Tibial nerve (tissue), 4 donors: ENCODE measurements around the gene INO80B. TPM values are rescaled to one million over a fixed set of nuclear protein-coding genes. Genes with fewer than 3 reads are reported as not detected.
"Not testable (repeated sequence)": the region's sequence is repeated elsewhere in the genome, so short reads cannot be mapped to it uniquely, and the experiment has no call there.

Source experiments
- DNase-seq, 2 donors: peaks; one replicate each; pipeline ENCODE4 v3.0.0-alpha.2; 2019; ENCODE audit warnings: low spot score in 2 of 2
- H3K27ac ChIP-seq, 4 donors: fragments of 200-600 bp; sonication (generic) in 3 of 4; one replicate each; pipeline ENCODE4 v1.5.1; 2017 to 2019; ENCODE audit warnings: mild to moderate bottlenecking in 1 of 4
- H3K27me3 ChIP-seq, 2 donors: fragments of 200-600 bp; sonication (generic) in 1 of 2; one replicate each; pipeline versions ENCODE4 v1.5.1 to v1.6.0; 2017 to 2019
- H3K36me3 ChIP-seq, 3 donors: fragments of 200-600 bp; sonication (generic); one replicate each; pipeline ENCODE4 v1.5.1; 2018 to 2019
- H3K4me1 ChIP-seq, 4 donors: fragments of 200-600 bp; sonication (generic) in 3 of 4; one replicate each; pipeline ENCODE4 v1.5.1; 2017 to 2019
- H3K4me3 ChIP-seq, 4 donors: fragments of 200-600 bp; sonication (generic) in 3 of 4; one replicate each; pipeline ENCODE4 v1.5.1; 2017 to 2019; ENCODE audit warnings: mild to moderate bottlenecking in 1 of 4, moderate library complexity in 1 of 4
- H3K9me3 ChIP-seq, 4 donors: fragments of 200-600 bp; sonication (generic) in 3 of 4; one replicate each; pipeline ENCODE4 v1.5.1; 2017 to 2019
- CTCF ChIP-seq, 5 experiments: fragments of 200-600 bp in 3 of 5; fragments of 450-650 bp in 2 of 5; sonication (generic) in 3 of 5; IDR thresholded peaks; one replicate each; pipeline ENCODE4 v1.5.1; 2016 to 2019; ENCODE audit warnings: antibody characterized with exemption in 5 of 5, mild to moderate bottlenecking in 3 of 5, moderate library complexity in 2 of 5
- EP300 ChIP-seq, 2 donors: sonication (generic); formaldehyde crosslinking; IDR thresholded peaks; one replicate each; pipeline ENCODE4 v1.6.1; 2017; ENCODE audit warnings: antibody characterized with exemption in 2 of 2, mild to moderate bottlenecking in 1 of 2
- POLR2A ChIP-seq, 2 donors: fragments of 450-650 bp; IDR thresholded peaks; one replicate each; pipeline ENCODE4 v1.6.1; 2017; ENCODE audit warnings: antibody characterized with exemption in 2 of 2, mild to moderate bottlenecking in 2 of 2, moderate library complexity in 2 of 2
- WGBS, 2 donors: methylation state at CpG; one replicate each; pipeline ENCODE4 v1.1.5; 2018; 5-methylcytosine and 5-hydroxymethylcytosine counted together
- total RNA-seq, 4 donors: library from RNA; depleted of rRNA; stranded (reverse); fragments of >200 nt; gene quantifications; one replicate each; pipeline ENCODE4 v1.1.0, GENCODE V29; 2016

The INO80B gene
- total RNA-seq, 4 donors from 2014 or later: 15.1 to 40.6 (median 27.5) TPM

- WGBS, 2 donors: 88 to 92% methylated on average over 21 to 25 of the region's 27 CpGs
- Histone ChIP-seq H3K4me3 (no peak overlapping the region), H3K27ac (no peak overlapping the region), H3K4me1 (peaks cover 0 to 49% (median 26%) of the 10 kb centered on the region in 4 donors), H3K36me3 (peaks cover 0 to 33% (median 0%) of the 10 kb centered on the region in 3 donors), H3K9me3 (no peaks in the 10 kb centered on the region), H3K27me3 (no peaks in the 10 kb centered on the region)
- DNase-seq: no peak
- TF ChIP-seq CTCF (IDR thresholded peaks at IDR 0.05) (no peak), EP300 (IDR thresholded peaks at IDR 0.05) (no peak), POLR2A (IDR thresholded peaks at IDR 0.05) (no peak)
Measured at GRCh38 chr2:74461187-74462053, 6.5 kb downstream of the INO80B start.

- TF ChIP-seq CTCF (IDR thresholded peaks at IDR 0.05): no peak
- no peak for TF ChIP-seq POLR2A (IDR thresholded peaks at IDR 0.05)
- TF ChIP-seq EP300 (IDR thresholded peaks at IDR 0.05): no peak
- Histone ChIP-seq H3K27ac (no peak overlapping the region), H3K4me3 (no peak overlapping the region), H3K36me3 (peaks cover 0 to 33% (median 0%) of the 10 kb centered on the region in 3 donors), H3K27me3 (no peaks in the 10 kb centered on the region), H3K9me3 (no peaks in the 10 kb centered on the region), H3K4me1 (peaks cover 0 to 42% (median 18%) of the 10 kb centered on the region in 4 donors)
- 85 to 88% methylated on average over 20 of the region's 20 CpGs for WGBS, 2 donors
- DNase-seq: no peak
Measured at GRCh38 chr2:74462054-74462785, 7.3 kb downstream of the INO80B start.

GRCh38 chr2:74462786-74463105, 7.9 kb downstream of the INO80B start:
- DNase-seq: no peak
- Histone ChIP-seq H3K4me1 (peaks cover 0 to 38% (median 17%) of the 10 kb centered on the region in 4 donors), H3K27ac (no peak overlapping the region), H3K9me3 (no peaks in the 10 kb centered on the region), H3K27me3 (no peaks in the 10 kb centered on the region), H3K4me3 (no peak overlapping the region), H3K36me3 (peaks cover 0 to 33% (median 0%) of the 10 kb centered on the region in 3 donors)
- WGBS, 2 donors: 75 to 78% methylated on average over 4 of the region's 4 CpGs
- no peak for TF ChIP-seq CTCF (IDR thresholded peaks at IDR 0.05)
- no peak for TF ChIP-seq POLR2A (IDR thresholded peaks at IDR 0.05)
- no peak for TF ChIP-seq EP300 (IDR thresholded peaks at IDR 0.05)

- Histone ChIP-seq H3K4me3 (peak overlapping the region; percentile 84 to 96 (median 88)), H3K27me3 (no peaks in the 10 kb centered on the region), H3K4me1 (peaks cover 0 to 29% (median 12%) of the 10 kb centered on the region in 4 donors), H3K9me3 (no peaks in the 10 kb centered on the region), H3K36me3 (peaks cover 0 to 33% (median 0%) of the 10 kb centered on the region in 3 donors), H3K27ac (peak overlapping the region in 3 of 4 donors; percentile 85 to 90 (median 89))
- TF ChIP-seq EP300 (IDR thresholded peaks at IDR 0.05): no peak
- no peak for TF ChIP-seq POLR2A (IDR thresholded peaks at IDR 0.05)
- no peak for TF ChIP-seq CTCF (IDR thresholded peaks at IDR 0.05)
- no peak for DNase-seq
- WGBS, 2 donors: 6 to 18% methylated on average over 7 to 8 of the region's 13 CpGs
Measured at GRCh38 chr2:74464406-74464805, 9.5 kb downstream of the INO80B start.

- Histone ChIP-seq H3K4me1 (peaks cover 0 to 32% (median 18%) of the 10 kb centered on the region in 4 donors), H3K36me3 (peaks cover 0 to 20% (median 0%) of the 10 kb centered on the region in 3 donors)
- H3K27ac ChIP-seq, H3K27me3 ChIP-seq, H3K4me3 ChIP-seq, DNase-seq, H3K9me3 ChIP-seq: not testable (repeated sequence)
- 90% methylated on average over 12 of the region's 12 CpGs for WGBS, 2 donors
Measured at GRCh38 chr2:74470742-74471141, 15.9 kb downstream of the INO80B start.
